H1 (cell line): ENCODE data around the gene CUX1. TPM values are rescaled to one million over a fixed set of nuclear protein-coding genes. Genes with fewer than 3 reads are reported as not detected.

ENCODE experiments used
- BCL11A ChIP-seq, 2 experiments: IDR thresholded peaks; one replicate each; pipeline ENCODE4 v1.6.1; 2011; ENCODE audit warnings: low read depth in 2 of 2, low read length in 2 of 2, mild to moderate bottlenecking in 2 of 2
- CHD2 ChIP-seq: IDR thresholded peaks from 2 replicates; pipeline ENCODE4 v1.6.1; 2012; ENCODE audit warnings: low read length, improper control_type of control experiment
- EGR1 ChIP-seq: IDR thresholded peaks from 2 replicates; pipeline ENCODE4 v1.6.1; 2011; ENCODE audit warnings: low read depth, low read length, borderline replicate concordance
- NRF1 ChIP-seq: IDR thresholded peaks from 2 replicates; pipeline ENCODE4 v1.6.1; 2011; ENCODE audit warnings: mild to moderate bottlenecking, low read depth, low read length, improper control_type of control experiment
- RFX5 ChIP-seq: IDR thresholded peaks from 2 replicates; pipeline ENCODE4 v1.6.1; 2011; ENCODE audit warnings: low read depth, low read length, improper control_type of control experiment, borderline replicate concordance
- polyA plus RNA-seq, 7 experiments: library from polyadenylated mRNA; depleted of rRNA in 3 of 7; stranded (reverse) in 5 of 7; unstranded in 2 of 7; fragments of >200 nt in 5 of 7; fragments of 200-250 nt in 2 of 7; gene quantifications; 1 replicate in 5 of 7; 2 replicates in 1 of 7; 4 replicates in 1 of 7; pipeline versions ENCODE4 v1.2.1 to v1.2.3, GENCODE V29; 2011 to 2013; ENCODE audit warnings: missing spikeins in 2 of 7, mixed read lengths in 2 of 7
- total RNA-seq: library from RNA; stranded (reverse); fragmentation: NEBNext Ultra II Directional; extraction: Animal tissue kit (Norgen Biotek cat#: 25700); gene quantifications from 2 replicates; pipeline ENCODE4 v1.2.1, GENCODE V29; 2021
- TF ChIP-seq, protein P1 (sequence below), 3 experiments: IDR thresholded peaks; 1 replicate in 2 of 3; 2 replicates in 1 of 3; pipeline versions ENCODE4 v1.5.1 to v1.6.1; 2011; ENCODE audit warnings: low read length in 3 of 3, mild to moderate bottlenecking in 3 of 3, inconsistent platforms in 2 of 3, low read depth in 1 of 3, moderate library complexity in 1 of 3; ENCODE audit not compliant: insufficient read depth in 1 of 3; ENCODE audit errors: control extremely low read depth in 1 of 3

Gene CUX1
- total and polyA plus RNA-seq, 2 of the 8 experiments (the other 6 are each of a cell fraction or from before 2014, with no cell fraction given): 21.6 to 65.9 TPM

GRCh38 chr7:101950450-101951119, 133.2 kb downstream of the CUX1 start (continued):
- TF ChIP-seq, protein P1, sequence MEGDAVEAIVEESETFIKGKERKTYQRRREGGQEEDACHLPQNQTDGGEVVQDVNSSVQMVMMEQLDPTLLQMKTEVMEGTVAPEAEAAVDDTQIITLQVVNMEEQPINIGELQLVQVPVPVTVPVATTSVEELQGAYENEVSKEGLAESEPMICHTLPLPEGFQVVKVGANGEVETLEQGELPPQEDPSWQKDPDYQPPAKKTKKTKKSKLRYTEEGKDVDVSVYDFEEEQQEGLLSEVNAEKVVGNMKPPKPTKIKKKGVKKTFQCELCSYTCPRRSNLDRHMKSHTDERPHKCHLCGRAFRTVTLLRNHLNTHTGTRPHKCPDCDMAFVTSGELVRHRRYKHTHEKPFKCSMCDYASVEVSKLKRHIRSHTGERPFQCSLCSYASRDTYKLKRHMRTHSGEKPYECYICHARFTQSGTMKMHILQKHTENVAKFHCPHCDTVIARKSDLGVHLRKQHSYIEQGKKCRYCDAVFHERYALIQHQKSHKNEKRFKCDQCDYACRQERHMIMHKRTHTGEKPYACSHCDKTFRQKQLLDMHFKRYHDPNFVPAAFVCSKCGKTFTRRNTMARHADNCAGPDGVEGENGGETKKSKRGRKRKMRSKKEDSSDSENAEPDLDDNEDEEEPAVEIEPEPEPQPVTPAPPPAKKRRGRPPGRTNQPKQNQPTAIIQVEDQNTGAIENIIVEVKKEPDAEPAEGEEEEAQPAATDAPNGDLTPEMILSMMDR (IDR thresholded peaks at IDR 0.05; ENCODE audit: control extremely low read depth in 1 of 3, insufficient read depth in 1 of 3, low read depth in 1 of 3, low read length in 3 of 3): peak in 1 of 3 experiments; percentile 33; a peak in 2 of 4 replicates
- TF ChIP-seq NRF1 (no peak), BCL11A (IDR thresholded peaks at IDR 0.05; ENCODE audit: low read depth in 2 of 2, low read length in 2 of 2) (no peak), EGR1 (no peak), CHD2 (no peak), RFX5 (no peak)
- TF ChIP-seq, all 59 proteins: peak for 2
